GM18870 (cell line): ENCODE data around the gene EFCAB11.
"Not testable (repeated sequence)": the region's sequence is repeated elsewhere in the genome, so short reads cannot be mapped to it uniquely, and the experiment has no call there.

Source experiments
- ATAC-seq: cut with Tn5 transposase; IDR thresholded peaks from one replicate; pipeline ENCODE4 v1.9.1; 2021; ENCODE audit warnings: moderate library complexity; ENCODE audit not compliant: unreplicated experiment

EFCAB11 gene

GRCh38 chr14:89874091-89874490 is 80.4 kb downstream of the EFCAB11 start:
- not testable (repeated sequence) for ATAC-seq

DNA sequence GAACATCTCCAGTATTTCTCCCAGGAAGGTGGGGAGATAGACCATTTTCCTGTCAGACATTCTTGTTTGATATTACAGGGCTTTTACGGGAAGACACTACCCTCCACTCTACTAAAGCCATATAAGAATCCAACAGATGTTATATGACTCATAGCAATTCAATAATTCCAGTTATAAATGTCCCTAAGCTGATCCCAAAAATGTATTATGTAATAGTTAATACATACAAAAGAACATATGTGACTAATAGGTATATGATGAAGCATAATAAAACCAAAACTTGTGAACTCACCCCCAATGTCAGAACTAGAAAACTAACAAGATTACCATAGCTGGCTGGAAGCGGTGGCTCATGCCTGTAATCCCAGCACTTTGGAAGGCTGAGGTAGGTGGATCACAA is 84.2 kb downstream of the EFCAB11 start:
- ATAC-seq = no peak

GRCh38 chr14:89869606-89870005 is 84.9 kb downstream of the EFCAB11 start:
- ATAC-seq = no peak

- no peak for ATAC-seq
Observed at GRCh38 chr14:89866458-89866857, 88.1 kb downstream of the EFCAB11 start.

GRCh38 chr14:89865153-89865552 is 89.4 kb downstream of the EFCAB11 start:
- no peak for ATAC-seq

DNA sequence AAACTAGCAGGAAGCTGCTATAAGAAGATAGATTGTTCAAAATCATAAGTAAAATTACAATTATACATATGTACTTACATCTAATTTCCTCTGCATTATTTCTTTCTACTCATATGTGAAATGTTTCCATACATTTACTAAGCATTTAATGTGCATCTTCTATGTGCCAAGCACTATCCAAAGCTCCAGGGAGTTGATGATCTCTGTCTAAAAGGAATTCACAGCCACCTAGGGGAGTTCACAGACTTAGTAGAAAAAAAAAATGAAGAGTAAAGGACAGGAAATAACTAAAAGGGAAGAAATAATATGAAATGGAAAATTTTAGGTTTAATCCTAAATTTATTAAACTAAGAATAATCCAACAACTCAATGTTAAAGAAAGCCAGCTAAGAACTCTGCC is 91.7 kb downstream of the EFCAB11 start:
- ATAC-seq = no peak

DNA sequence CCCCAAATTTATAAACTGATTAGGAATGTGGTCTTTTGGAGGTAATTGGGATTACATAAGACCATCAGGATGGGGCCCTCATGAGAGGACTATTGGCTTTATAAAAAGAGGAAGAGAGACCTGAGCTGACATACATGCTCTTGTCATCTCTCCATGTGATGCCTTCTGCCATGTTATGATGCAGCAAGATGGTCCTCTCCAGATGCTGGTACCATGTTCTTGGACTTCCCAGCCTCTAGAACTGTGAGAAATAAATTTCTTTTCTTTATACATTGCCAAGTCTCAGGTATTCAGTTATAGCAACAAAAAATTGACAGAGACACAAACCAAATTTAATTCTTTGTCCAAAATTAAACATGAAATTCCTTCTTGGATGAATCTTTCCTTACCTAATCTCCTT is 92.9 kb downstream of the EFCAB11 start:
- no peak for ATAC-seq

DNA sequence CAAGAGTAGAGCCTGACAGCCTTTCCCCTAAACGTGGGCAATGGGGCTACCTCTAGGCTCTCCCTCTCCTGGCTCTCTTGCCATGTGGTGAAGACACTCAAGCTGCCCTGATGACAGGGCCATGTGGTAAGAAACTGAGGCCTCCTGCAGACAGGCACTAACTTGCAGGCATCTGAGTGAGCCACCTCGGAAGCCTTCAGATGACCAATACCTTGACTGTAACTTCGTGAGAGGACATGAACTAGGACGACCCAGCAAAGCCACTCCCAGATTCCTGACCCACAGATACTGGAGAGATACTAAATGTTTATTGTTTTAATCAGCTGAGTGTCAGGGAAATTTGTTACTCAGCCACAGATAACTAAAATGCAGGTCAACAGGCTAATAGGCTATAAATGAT is 96.4 kb downstream of the EFCAB11 start:
- ATAC-seq = no peak

GRCh38 chr14:89856871-89857345 is 97.6 kb downstream of the EFCAB11 start:
- ATAC-seq = no peak

- ATAC-seq = no peak
Observed at GRCh38 chr14:89855961-89856656, 98.4 kb downstream of the EFCAB11 start.

GRCh38 chr14:89853936-89854693 is 100.4 kb downstream of the EFCAB11 start:
- ATAC-seq = no peak

GRCh38 chr14:89851106-89851505 is 103.4 kb downstream of the EFCAB11 start:
- no peak for ATAC-seq

GRCh38 chr14:89849931-89850330 is 104.6 kb downstream of the EFCAB11 start:
- ATAC-seq = no peak

GRCh38 chr14:89848165-89848564 is 106.4 kb downstream of the EFCAB11 start:
- no peak for ATAC-seq

GRCh38 chr14:89845346-89845745 is 109.2 kb downstream of the EFCAB11 start:
- ATAC-seq = no peak

GRCh38 chr14:89844508-89844907 is 110.0 kb downstream of the EFCAB11 start:
- ATAC-seq = no peak

DNA sequence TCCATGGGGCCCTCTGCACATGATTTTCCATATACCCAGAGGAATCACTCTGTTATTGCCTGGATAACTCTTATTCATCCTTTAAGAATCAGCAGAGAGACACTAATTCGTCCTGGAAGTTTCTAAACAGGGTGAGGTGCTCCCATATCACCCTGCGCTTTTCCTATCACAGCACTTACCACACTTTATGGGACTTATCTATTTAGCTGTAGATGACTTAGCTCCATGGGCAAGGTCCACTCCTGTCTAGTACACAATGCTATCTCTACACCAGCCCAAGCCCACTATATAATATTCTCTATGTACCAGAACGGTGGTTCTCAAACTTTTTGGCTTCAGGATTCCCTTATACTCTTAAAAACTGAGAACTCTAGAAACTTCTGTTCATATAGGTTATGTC is 111.7 kb downstream of the EFCAB11 start:
- no peak for ATAC-seq

DNA sequence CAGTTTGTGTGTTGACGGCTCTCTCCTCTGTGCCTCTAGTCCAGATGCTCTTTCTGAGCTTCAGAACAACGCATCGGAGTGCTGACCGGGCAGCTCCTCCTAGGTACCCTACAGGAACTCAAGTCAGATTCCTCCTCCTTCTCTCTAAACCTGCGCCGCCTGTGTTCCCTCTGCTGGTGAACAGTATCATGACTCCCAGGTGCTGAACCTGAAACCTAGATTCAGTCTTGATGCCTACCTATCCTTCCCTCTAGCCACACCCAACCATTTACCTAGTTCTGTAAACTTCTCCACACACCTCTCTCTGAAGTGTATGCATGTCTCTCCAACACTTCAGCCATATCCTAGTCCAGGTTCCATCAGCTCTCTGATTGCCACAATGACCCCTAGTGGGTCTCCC is 112.7 kb downstream of the EFCAB11 start:
- ATAC-seq = no peak

DNA sequence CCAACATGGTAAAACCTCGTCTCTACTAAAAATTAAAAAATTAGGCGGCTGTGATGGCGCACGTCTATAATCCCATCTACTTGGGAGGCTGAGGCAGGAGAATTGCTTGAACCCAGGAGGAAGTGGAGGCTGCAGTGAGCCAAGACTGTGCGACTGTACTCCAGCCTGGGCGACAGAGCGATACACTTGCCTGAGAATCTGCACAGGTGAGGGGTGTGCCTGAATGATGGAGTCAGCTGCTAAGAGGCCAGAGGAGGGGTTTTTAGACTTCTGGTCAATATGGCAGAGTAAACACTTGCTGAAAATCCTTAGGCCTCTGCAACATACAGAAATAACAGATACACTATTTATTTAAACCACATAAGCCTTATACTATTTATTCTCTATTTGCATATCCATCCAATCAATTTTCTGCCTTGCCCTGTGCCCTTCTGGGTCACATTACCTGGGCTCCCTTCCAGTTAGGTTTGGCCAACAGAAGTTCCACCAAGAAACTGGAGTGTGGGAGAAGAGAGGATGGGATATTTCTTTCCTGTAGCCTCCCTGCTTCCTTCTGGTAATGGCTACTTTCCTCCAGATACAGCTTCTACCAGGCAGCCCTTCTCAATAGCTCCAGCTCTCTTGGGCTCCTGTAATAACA is 117.6 kb downstream of the EFCAB11 start:
- no peak for ATAC-seq

GRCh38 chr14:89833661-89834060 is 120.9 kb downstream of the EFCAB11 start:
- no peak for ATAC-seq

DNA sequence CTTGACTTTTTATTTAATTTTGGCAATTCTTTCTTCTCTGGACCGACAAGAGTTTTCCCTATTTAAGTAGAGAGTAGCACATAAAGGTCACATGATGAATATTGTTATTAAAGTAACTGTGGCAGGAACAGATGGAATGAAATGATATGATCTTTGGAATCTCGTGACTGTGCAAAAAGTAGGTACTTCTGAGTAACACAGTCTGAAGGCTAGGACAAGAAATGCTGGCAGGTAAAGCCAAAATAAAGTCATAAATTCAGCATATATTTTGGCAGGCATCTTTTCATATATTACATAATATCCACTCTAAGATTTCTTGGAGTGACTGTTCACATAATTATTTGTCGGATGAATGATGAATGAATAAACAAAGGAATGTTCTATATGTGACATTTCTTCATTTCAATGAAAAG is 121.4 kb downstream of the EFCAB11 start:
- ATAC-seq = no peak
